HuH-7.5 (cell line): Measurements from ENCODE around the gene CACNA2D3.

Experiments
- DNase-seq: peaks from one replicate; pipeline ENCODE4 v3.0.0; 2011; ENCODE audit warnings: low spot score

Gene CACNA2D3

DNA sequence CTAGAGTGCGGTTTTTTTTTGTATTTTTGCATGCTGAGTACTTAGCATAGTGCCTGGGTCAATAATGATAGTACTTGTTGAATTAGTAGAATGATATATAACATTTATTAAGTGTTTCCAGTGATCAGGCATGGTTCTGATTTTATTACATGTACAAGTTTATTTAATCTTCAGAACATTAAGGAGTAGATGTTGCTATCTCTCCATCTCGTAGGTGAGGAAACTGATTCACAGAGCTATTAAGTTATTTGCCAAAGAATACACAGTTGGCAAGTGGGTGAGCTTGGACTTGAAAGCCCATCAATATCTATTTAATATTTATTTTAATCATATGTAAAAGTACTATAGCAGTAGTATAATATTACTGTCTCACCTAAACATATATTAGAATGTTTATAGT, 219.5 kb downstream of the CACNA2D3 start:
- no peak for DNase-seq

DNA sequence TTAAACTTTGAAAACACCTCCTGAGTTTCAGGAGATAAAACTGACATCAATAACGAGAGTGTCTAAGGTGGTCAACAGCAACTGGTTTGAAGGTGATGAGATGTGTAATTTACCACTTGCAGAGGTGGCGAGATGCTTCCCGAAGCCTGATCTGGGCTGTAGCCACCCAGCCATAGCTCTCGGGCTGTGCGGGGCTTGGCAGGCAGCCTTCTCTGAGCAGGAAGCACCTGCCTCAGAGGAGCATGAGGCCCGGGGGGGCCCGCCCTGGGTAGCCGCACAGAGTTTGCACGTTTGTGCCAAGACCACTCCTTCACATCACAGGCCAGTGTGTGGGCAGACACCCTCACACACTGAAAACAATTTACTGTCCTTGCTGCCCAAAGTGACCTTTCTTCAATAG, 220.3 kb downstream of the CACNA2D3 start:
- DNase-seq: no peak

DNA sequence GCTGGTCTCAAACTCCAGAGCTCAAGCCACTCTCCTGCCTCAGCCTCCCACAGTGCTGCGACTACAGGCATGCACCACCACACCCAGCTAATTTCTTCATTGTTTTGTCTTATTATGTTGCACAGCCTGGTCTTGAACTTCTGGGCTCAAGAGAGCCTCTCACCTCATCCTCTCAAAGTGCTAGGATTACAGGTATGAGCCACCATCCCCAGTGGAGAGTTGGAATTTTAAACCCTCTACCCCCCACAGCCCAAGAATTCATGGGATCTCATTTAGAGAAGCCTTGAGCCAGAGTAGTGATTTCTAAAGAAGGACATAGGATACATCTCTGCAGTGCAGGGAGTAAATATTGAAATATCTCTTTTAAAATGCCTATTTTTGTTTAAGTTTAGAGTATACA, 221.1 kb downstream of the CACNA2D3 start:
- no peak for DNase-seq

DNA sequence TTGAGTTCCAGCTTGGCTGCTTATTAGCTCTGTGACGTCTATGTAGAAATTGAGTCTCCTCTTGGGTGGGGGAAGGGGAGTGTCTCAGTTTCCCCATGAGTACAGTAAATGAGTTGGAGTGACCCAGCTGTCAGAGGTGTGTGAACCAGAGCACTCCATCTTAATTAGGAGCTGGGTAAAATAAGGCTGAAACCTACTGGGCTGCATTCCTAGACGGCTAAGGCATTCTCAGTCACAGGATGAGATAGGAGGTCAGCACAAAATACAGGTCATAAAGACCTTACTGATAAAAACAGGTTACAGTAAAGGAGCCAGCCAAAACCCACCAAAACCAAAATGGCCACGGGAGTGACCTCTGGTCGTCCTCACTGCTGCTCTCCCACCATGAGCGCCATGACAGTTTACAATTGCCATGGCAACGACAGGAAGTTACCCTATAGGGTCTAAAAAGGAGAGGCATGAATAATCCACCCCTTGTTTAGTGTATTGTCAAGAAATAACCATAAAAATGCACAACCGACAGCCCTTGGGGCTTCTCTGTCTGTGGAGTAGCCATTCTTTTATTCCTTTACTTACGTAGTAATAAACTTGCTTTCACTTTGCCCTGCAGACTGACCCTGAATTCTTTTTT, 222.4 kb downstream of the CACNA2D3 start:
- no peak for DNase-seq

DNA sequence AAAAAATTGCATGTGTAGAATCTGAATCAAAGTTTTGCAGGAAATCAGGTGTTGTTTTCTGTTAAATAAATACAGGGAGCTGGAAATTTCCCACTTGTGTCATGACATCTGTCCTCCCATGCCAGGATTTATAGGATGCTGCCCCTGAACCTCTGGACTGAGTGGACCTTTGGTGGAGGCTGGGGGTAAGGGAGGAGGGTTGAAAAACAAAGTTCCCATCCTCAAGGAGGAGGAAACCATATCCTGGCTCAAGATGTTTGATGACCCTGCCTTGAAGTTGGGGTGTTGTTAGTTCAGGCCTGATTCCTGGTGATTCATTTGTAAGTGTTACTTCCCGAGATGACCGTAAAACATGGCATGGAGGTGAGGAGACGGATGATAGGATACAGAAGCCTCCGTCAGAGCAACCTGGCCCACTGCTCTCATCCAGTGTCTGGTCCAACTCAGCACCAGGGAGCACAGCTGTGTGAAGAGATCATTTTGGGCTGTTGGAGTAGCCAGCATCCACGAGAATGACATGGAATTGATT, 223.6 kb downstream of the CACNA2D3 start:
- DNase-seq: no peak

DNA sequence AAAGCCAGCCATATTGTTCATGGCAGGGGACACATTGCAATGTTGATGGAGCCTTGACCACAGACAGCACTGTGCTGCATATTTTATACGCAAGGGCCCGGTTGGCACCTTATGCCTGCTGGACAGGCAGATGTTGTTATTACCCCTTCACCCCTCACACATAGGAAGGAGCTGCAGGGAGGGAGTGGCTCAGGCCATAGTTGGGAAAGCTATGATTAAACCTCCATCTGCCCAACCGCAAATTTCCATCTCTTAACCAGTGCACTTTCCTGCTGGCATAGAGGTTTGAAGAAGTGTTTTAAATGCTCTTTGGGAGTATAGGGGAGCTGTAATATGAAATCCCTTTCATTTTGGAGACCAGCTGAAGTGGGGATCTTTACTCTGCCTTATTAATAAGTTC, 224.7 kb downstream of the CACNA2D3 start:
- DNase-seq: no peak

DNA sequence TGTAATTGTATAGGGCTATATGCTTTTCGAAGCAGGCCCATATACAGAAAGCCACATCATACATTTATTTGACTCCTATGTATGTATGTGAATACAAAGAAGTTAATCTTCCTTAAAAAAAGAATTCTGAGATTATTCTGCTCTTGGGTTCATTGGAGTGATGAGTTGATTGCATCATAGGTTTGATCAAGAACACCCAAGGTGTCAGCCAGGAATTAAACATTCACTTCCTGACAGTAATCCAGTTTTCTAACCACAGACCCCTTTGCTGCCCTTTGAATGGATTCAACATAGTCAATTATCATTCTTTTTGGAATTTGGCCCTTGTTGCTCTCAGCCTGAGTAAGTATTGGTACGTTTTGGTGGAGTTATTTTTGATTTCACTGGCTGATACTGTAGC, 225.6 kb downstream of the CACNA2D3 start:
- DNase-seq: no peak

DNA sequence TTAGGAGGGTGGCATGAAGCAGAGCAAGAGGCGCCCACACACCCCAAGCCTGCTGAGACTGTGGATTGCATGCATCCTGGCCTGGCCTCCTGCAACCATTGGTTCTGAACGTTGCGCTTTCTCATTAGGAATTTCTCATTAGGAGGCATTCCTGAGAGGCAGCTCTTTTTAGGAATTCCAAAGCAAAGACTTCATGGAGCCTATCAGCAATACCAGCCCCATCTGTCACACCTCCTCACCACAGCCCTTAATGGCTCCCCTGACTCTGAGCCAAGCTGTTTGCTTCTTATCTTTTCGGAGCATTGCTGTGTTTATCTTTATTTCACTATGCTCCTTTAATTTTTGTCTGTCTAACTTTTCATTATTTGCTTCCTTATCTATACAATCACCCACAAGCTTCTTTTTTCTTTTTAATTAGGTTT, 226.9 kb downstream of the CACNA2D3 start:
- no peak for DNase-seq

DNA sequence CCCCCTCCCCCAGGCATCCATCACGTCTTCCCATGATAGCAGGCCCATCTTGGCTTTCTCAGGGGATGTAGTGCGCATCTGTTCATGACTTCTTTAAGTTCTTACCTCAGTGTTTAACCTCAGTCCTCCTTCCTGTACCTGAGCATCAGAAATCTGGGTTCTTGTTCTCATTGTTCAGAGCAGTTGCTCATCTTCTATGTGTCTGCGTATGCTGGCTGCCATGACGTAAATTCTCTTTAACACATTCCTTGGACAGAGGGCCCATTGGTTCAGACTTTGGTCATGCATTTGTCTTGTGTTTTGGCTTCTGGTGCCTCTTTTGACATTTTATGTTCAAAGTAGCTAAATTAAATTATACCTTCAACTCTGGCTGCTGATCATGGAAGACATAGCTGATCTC, 227.3 kb downstream of the CACNA2D3 start:
- DNase-seq: no peak

DNA sequence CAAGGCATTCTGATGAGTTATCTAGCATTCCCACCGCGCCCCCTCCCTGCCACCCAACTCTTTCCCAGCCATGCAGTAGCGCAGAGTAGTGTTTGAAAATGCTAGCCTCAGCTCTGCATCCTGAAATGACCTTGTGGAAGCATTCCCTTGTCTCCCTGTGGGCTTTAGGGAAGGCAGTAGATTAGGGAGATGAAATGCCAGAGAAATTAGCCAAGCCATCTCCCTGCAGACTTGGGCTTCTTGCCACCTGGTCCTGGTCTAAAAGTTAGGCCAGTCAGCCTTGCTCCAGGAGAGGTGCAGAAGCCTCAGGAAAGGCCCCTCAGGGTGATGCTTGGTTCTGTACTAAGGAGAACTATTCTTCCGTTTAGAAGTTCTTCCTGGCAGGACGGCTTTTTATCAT, 231.2 kb downstream of the CACNA2D3 start:
- no peak for DNase-seq

DNA sequence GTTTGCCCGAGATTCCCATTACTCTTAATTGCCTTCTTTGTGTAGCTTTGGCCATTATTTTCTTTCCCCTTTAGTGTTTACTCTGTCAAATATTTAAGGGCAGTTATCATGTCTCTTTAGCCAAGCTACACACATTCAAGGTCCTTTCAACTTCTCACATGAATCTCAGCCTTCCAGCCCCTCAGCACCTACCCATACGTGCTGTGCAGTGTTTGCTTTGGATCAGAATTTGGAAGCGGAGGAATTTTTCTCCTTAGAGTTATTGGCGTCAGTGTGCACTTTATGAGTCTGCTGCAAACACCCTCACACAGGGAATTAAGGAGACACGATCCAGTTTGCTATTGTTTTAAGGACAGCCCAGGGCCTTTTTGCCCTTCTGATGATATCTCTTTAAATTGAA, 231.6 kb downstream of the CACNA2D3 start:
- no peak for DNase-seq

DNA sequence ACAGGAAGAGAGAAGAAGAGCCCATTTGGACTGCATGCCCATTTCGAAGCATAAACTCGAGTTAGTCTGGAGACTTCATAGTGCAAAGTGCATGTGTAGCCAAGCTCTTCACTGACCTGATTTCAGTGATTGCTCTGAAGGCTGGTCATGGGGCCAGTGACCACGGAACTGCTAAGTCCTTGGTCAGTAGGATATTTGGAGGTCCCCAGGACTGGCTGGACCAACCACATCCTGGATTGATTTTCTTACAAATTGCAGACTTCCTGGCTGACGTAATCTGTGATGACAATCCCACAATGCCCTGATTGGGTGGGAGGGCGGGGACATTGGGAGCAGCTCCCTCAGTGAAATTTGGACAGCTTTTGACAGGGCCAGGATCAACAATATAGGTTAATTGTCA, 233.4 kb downstream of the CACNA2D3 start:
- DNase-seq: no peak

DNA sequence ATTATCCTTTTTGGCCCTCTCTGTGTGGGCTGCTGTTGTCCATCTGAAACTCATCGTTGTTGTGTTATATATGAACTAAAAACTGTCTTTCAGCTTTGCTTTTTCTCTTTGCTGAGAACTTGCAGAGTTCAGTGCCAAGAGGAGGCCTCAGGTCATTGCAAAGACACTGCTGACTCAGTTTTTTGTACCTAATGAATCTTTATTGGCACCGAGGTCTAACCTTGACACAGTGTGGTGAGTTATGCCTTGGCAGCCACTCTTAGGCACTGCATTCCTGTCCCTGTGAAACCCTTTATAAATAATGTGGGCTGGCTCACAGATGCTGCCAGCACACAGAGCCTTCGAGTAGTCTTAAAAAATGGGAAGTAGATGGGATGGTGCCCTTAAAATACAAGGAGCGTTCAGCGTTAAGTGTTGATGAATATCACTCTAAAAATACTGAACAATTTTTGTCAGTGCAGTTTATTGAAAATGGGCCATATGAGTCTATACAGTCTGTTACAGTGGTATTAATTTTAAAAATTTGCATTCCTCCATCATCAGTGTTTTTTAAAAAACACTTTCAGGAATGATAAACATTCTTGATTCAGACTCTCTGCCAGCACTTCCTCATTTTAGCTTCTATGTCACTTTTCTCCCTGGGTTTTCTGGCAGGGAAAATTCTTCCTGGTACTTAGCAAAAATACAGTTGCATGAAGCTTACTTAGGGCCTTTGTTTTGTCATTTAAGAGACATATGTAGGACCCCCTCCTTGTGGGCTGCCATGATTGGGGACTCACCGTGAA, 234.1 kb downstream of the CACNA2D3 start:
- no peak for DNase-seq

DNA sequence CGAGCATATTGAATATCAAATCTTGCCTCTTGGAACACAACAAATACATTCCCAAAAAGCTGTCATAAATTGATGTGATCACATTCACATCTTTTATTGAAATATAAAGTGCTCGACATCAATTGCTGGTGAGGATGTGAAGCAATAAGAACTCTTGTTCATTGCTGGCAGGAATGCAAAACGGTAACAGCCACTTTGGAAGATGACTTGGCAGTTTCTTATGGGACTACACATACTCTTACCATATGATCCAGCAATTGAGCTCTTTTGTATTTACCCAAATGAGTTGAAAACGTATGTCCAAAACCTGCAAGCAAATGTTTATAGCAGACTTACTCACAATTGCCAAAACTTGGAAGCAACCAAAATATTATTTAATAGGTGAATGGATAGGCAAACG, 234.9 kb downstream of the CACNA2D3 start:
- DNase-seq: no peak

DNA sequence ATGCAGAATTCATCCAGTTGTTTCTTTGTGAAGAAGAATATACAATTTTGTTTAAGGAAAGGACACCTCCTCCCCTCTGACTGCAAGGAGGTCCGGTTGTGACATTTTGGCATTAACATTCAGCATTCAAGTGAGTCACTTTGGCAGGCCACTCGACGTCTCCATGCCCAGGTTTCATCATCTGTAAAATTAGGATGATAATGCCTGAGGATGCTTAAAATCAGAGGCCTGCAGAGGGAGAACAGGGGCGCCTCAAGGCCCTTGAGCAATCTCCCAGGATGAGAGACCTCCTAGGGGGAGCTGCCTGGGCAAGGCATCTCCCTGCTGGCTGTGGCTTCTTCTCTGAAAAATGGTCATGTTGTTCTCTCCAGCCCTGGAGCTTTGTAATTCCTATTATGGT, 236.0 kb downstream of the CACNA2D3 start:
- no peak for DNase-seq

DNA sequence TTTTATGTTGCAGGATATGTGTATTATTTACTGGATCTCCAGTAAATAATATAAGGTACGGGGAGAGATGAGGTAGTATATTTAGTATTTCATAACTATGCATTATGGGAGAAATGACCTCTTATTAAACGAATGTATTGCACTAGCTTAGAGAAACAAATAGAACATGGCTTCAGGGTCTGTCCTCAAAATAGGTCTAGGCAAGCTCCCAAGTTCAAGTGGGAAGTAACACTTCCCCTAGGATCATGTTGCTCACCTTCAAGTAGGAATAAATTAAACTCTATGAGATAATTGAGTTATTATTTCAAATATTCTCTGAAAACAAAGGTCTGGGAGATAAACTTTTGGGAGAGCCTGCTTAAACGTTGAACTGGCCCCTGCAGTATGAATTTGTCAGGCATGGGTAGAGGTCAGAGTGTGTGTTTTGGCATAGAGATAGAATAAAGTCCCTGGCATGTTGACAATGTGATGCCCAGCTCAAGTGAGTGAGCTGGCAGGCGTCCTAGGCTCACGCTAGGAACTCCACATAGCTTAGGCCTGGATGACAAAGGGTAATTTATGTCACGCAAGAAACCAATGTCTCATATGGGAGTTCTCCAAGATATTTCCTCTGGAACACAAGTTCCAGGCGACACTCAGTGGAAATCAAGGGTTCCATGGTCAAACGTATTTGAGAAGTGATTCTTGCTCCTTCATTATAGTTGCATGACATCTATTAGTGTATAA, 236.8 kb downstream of the CACNA2D3 start:
- no peak for DNase-seq

DNA sequence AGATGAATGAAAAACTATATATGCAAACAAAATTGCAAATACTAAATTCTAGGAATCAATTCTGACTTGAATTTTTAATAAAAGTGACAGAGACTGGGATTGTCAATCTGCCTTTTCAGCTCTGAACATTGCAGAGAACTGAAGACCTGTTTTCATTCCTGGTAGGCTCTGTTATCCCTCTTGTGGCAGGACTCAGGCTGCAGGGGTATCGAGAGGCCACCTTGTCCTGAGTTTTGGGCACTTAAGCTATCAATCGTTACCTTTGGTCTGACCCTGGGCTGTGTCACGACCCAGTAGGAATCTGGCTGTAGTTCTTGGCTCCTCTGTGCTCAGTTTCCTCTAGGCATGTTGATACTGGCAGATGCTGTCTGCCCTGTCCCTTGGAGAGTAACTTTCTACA, 238.0 kb downstream of the CACNA2D3 start:
- DNase-seq: no peak

DNA sequence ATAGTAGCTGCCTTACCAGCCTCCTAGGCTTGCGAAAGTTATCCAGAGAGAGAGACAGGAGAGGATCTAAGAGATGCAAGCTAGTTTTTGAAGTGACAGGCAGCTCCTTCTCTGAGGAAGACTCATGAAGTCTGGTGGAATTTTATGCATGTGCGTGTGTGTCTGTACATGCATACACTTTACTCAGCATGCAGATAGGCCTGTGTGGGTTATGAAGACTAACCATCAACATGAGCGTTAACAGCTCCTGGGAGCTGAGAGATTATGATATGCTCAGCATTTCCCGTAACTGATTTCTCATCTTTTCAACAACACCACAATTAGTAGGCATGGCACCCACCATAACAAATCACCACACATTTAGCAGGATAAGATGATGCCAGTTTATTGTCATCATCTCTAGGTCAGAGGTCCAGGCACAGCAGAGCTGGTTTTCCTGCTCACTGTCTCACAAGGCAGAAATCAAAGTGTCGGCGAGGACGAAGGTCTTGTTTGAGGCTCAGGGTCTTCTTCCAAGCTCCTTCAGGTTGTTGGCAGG, 239.5 kb downstream of the CACNA2D3 start:
- no peak for DNase-seq

DNA sequence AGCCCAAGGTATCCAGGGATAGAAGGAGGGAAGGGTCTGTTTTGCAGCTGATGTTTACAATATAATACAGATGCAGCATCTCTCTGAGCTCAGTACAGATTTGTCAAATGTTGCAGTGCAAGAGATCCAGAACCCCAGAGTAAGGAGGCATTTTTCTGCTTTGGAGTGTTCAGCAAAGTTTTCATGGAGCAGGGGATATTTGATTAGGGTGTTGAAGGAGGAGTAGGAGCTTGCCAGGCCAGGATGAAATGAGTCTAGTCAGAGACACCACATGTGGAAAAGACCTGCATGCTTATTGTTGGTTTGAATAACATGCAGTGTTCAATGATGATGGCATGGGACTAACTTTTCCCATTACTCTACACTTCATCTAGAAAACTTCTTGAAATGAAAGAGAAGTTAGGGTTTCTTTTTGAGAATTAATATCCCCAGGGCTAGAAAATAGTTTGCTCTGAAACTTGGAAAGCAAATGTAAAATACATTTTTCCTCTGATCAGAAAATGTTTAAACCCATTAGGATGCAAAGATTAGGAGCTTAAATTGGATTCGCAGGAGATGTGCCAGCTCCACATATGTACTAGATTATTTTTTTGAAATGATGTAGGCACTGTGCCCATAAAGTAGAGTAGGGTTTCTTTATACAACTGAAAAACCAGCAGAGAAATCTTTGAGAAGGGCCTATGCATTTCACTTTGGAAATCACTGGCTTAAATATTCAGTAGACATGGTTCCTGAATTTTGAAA, 243.8 kb downstream of the CACNA2D3 start:
- no peak for DNase-seq

DNA sequence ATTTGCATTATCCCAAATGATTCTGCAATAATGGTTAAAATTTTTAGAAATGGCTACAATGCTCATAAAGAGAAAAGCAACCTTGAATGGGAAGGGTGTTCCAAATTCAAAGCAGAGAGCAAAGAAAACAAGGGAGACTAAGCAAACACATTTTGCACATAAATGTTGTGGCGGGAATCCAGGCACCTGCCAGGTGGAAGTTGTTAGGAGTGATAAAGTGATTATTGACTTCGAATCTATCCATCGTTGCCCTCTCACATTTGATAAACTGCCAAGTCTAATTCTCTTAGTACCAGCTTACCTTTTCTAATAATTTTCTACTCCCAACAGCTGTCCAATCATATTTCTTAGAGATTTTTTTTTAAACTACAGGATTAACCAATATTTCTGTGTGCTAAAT, 244.5 kb downstream of the CACNA2D3 start:
- no peak for DNase-seq

DNA sequence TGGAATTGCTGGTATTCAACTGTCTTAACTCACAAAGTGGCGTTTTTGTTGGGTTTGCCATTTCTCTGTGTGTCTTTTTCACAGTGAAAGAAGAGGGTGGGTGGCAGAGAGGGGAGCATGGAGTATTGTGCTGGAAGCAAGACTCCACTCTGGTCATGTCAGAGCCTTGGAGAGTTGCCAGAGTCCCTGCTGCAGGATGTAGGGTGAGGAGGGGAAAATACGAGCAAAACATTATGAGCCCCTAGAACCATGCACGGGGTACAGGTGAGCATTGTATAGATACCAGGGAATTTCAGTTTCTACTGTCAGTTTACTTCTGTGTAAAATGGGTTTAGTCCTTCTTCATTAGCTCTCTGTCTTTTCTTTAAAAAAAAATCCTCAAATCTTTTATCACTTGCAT, 249.9 kb downstream of the CACNA2D3 start:
- no peak for DNase-seq
